GM12878 (cell line): ENCODE measurements around the gene SRPK3.

Source experiments
- ATF7 ChIP-seq: fragments of 450-650 bp; IDR thresholded peaks from 2 replicates; pipeline ENCODE4 v1.6.1; 2016; ENCODE audit warnings: low read depth, mild to moderate bottlenecking
- CEBPB ChIP-seq, 2 experiments: fragments of 150-350 bp in 1 of 2; IDR thresholded peaks; 2 replicates each; pipeline ENCODE4 v1.6.1; 2012 to 2014; ENCODE audit warnings: low read depth in 2 of 2, low read length in 2 of 2, borderline replicate concordance in 1 of 2, inconsistent platforms in 1 of 2
- CHD2 ChIP-seq: IDR thresholded peaks from 2 replicates; pipeline ENCODE4 v1.6.1; 2011; ENCODE audit warnings: low read depth, low read length, improper control_type of control experiment, borderline replicate concordance
- CREB1 ChIP-seq: IDR thresholded peaks from 2 replicates; pipeline ENCODE4 v1.6.1; 2012; ENCODE audit warnings: low read depth, mild to moderate bottlenecking, inconsistent platforms
- CTCF ChIP-seq, 3 experiments: IDR thresholded peaks in 2 of 3; conservative IDR thresholded peaks in 1 of 3; 2 replicates each; pipeline ENCODE4 v1.5.1; 2011; ENCODE audit warnings: low read depth in 3 of 3, low read length in 3 of 3, mild to moderate bottlenecking in 3 of 3, control low read depth in 2 of 3, moderate library complexity in 2 of 3, inconsistent platforms in 1 of 3, mixed read lengths in 1 of 3; ENCODE audit not compliant: control insufficient read depth in 2 of 3, insufficient read depth in 1 of 3; ENCODE audit errors: extremely low read depth in 1 of 3
- HDGF ChIP-seq: fragments of 450-650 bp; IDR thresholded peaks from 2 replicates; pipeline ENCODE4 v1.6.1; 2016; ENCODE audit warnings: antibody characterized with exemption
- NRF1 ChIP-seq: conservative IDR thresholded peaks from 2 replicates; pipeline ENCODE4 v1.6.1; 2011; ENCODE audit warnings: mild to moderate bottlenecking, low read depth, low read length, improper control_type of control experiment
- PBX3 ChIP-seq: IDR thresholded peaks from 2 replicates; pipeline ENCODE4 v1.6.1; 2011; ENCODE audit warnings: mild to moderate bottlenecking, low read depth, low read length, moderate library complexity; ENCODE audit not compliant: insufficient replicate concordance
- SIN3A ChIP-seq: IDR thresholded peaks from 2 replicates; pipeline ENCODE4 v1.6.1; 2012; ENCODE audit warnings: low read depth, low read length, improper control_type of control experiment
- STAT3 ChIP-seq: IDR thresholded peaks from 2 replicates; pipeline ENCODE4 v1.6.1; 2011; ENCODE audit warnings: low read depth, low read length, improper control_type of control experiment
- ZNF592 ChIP-seq: fragments of 450-650 bp; IDR thresholded peaks from 2 replicates; pipeline ENCODE4 v1.6.1; 2017; ENCODE audit warnings: mild to moderate bottlenecking, moderate library complexity

GRCh38 chrX:153755136-153755535 is 25.7 kb upstream of the SRPK3 start:
- TF ChIP-seq CTCF (IDR thresholded peaks at IDR 0.05 in 2 of 3, conservative IDR thresholded peaks at IDR 0.05 in 1 of 3; ENCODE audit: control insufficient read depth in 2 of 3, extremely low read depth in 1 of 3, insufficient read depth in 1 of 3, low read depth in 3 of 3, low read length in 3 of 3) (no peak), ZNF592 (no peak), CREB1 (no peak), SIN3A (no peak), CEBPB (IDR thresholded peaks at IDR 0.05; ENCODE audit: borderline replicate concordance in 1 of 2, low read depth in 2 of 2, low read length in 2 of 2) (no peak), HDGF (no peak), CHD2 (no peak), NRF1 (no peak), PBX3 (no peak), STAT3 (no peak), ATF7 (no peak)
